Vagina (tissue), 2 donors: ENCODE data around the gene UNC93B1.
A peak's percentile ranks its signal among the peaks of the same experiment; 100 is the strongest.
"Not testable (repeated sequence)": the region's sequence is repeated elsewhere in the genome, so short reads cannot be mapped to it uniquely, and the experiment has no call there.

Source experiments
- POLR2A ChIP-seq, 2 donors: fragments of 450-650 bp; IDR thresholded peaks; one replicate each; pipeline ENCODE4 v1.6.1; 2017; ENCODE audit warnings: antibody characterized with exemption in 2 of 2, mild to moderate bottlenecking in 2 of 2, moderate library complexity in 2 of 2
- POLR2AphosphoS5 ChIP-seq, 2 donors: sonication (generic); formaldehyde crosslinking; IDR thresholded peaks; one replicate each; pipeline ENCODE4 v1.9.0; 2017; ENCODE audit warnings: antibody characterized with exemption in 2 of 2, mild to moderate bottlenecking in 2 of 2, low read depth in 1 of 2; ENCODE audit not compliant: insufficient read depth in 1 of 2
- TF ChIP-seq, protein P1 (sequence below), 3 experiments: fragments of 450-650 bp in 2 of 3; fragments of 200-600 bp in 1 of 3; sonication (generic) in 1 of 3; IDR thresholded peaks; one replicate each; pipeline ENCODE4 v1.5.1; 2017 to 2019; ENCODE audit warnings: antibody characterized with exemption in 3 of 3, mild to moderate bottlenecking in 2 of 3, moderate library complexity in 2 of 3

DNA sequence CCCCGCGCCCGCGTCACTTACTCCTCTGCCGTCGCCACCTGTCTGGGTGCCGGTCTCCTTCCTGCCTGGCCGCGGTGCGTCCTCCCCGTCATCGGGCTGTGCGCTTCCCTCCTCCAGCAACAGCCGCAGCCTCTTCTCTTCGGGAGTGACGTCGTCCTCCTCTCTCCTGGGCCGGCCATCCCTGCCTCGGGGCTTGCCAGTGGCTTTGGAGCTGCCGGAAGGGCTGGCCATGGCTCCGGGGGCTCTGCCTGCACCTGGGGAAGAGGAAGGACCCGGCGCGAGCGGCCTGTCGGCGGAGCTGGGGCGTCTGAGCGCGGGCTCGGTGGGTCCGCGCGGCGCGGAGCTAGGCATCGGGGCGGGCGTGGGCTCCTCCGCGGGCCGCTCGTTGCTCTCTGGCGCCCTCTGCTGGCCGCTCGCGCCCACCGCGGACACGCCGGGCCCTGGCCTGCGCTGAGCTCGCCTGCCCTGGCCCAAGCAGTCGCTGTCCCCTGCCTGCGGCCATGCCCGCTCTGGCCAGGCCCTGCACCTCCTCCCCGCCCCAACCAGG, 48.4 kb downstream of the UNC93B1 start:
- TF ChIP-seq, protein P1, sequence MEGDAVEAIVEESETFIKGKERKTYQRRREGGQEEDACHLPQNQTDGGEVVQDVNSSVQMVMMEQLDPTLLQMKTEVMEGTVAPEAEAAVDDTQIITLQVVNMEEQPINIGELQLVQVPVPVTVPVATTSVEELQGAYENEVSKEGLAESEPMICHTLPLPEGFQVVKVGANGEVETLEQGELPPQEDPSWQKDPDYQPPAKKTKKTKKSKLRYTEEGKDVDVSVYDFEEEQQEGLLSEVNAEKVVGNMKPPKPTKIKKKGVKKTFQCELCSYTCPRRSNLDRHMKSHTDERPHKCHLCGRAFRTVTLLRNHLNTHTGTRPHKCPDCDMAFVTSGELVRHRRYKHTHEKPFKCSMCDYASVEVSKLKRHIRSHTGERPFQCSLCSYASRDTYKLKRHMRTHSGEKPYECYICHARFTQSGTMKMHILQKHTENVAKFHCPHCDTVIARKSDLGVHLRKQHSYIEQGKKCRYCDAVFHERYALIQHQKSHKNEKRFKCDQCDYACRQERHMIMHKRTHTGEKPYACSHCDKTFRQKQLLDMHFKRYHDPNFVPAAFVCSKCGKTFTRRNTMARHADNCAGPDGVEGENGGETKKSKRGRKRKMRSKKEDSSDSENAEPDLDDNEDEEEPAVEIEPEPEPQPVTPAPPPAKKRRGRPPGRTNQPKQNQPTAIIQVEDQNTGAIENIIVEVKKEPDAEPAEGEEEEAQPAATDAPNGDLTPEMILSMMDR (IDR thresholded peaks at IDR 0.05) = peak; percentile 3 to 83 (median 39)
- not testable (repeated sequence) for TF ChIP-seq POLR2A (IDR thresholded peaks at IDR 0.05); POLR2AphosphoS5 (IDR thresholded peaks at IDR 0.05; ENCODE audit: insufficient read depth in 1 of 2, low read depth in 1 of 2)
